Middle frontal gyrus (tissue), 1 donor: Measurements from ENCODE around the gene PTPRO.

Source experiments
- DNase-seq: peaks from one replicate; pipeline ENCODE4 v3.0.0-alpha.2; 2015; ENCODE audit warnings: low spot score; ENCODE audit errors: extremely low spot score

The PTPRO gene

GRCh38 chr12:15636060-15636890 lies 314.0 kb downstream of the PTPRO start:
- DNase-seq, result no peak

- no peak for DNase-seq
These were observed 315.9 kb downstream of the PTPRO start for GRCh38 chr12:15638231-15638630.

- DNase-seq, result no peak
These were observed 322.4 kb downstream of the PTPRO start for GRCh38 chr12:15644700-15645099.

- no peak for DNase-seq
These were observed 324.3 kb downstream of the PTPRO start for GRCh38 chr12:15646581-15646980.
